Activated naive CD8-positive, alpha-beta T cell (primary cell): ENCODE results near the gene CPSF7.
A peak's percentile ranks its signal among the peaks of the same experiment; 100 is the strongest.
"Not testable (repeated sequence)": the region's sequence is repeated elsewhere in the genome, so short reads cannot be mapped to it uniquely, and the experiment has no call there.

Source experiments
- H3K27ac Mint-ChIP-seq: one replicate; pipeline ENCODE4 v1.8.0; 2021; ENCODE audit warnings: mixed read lengths
- H3K27me3 Mint-ChIP-seq: one replicate; pipeline ENCODE4 v1.8.0; 2021; ENCODE audit warnings: mixed read lengths
- H3K36me3 Mint-ChIP-seq: one replicate; pipeline ENCODE4 v1.8.0; 2021; ENCODE audit warnings: mixed read lengths
- H3K4me1 Mint-ChIP-seq: one replicate; pipeline ENCODE4 v1.8.0; 2021; ENCODE audit warnings: low read depth, mixed read lengths
- H3K4me3 Mint-ChIP-seq: one replicate; pipeline ENCODE4 v1.8.0; 2021; ENCODE audit warnings: mild to moderate bottlenecking, mixed read lengths
- H3K9me3 Mint-ChIP-seq: one replicate; pipeline ENCODE4 v1.8.0; 2021; ENCODE audit warnings: low read depth, mixed read lengths

CPSF7 gene, protein sequence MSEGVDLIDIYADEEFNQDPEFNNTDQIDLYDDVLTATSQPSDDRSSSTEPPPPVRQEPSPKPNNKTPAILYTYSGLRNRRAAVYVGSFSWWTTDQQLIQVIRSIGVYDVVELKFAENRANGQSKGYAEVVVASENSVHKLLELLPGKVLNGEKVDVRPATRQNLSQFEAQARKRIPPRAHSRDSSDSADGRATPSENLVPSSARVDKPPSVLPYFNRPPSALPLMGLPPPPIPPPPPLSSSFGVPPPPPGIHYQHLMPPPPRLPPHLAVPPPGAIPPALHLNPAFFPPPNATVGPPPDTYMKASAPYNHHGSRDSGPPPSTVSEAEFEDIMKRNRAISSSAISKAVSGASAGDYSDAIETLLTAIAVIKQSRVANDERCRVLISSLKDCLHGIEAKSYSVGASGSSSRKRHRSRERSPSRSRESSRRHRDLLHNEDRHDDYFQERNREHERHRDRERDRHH

DNA sequence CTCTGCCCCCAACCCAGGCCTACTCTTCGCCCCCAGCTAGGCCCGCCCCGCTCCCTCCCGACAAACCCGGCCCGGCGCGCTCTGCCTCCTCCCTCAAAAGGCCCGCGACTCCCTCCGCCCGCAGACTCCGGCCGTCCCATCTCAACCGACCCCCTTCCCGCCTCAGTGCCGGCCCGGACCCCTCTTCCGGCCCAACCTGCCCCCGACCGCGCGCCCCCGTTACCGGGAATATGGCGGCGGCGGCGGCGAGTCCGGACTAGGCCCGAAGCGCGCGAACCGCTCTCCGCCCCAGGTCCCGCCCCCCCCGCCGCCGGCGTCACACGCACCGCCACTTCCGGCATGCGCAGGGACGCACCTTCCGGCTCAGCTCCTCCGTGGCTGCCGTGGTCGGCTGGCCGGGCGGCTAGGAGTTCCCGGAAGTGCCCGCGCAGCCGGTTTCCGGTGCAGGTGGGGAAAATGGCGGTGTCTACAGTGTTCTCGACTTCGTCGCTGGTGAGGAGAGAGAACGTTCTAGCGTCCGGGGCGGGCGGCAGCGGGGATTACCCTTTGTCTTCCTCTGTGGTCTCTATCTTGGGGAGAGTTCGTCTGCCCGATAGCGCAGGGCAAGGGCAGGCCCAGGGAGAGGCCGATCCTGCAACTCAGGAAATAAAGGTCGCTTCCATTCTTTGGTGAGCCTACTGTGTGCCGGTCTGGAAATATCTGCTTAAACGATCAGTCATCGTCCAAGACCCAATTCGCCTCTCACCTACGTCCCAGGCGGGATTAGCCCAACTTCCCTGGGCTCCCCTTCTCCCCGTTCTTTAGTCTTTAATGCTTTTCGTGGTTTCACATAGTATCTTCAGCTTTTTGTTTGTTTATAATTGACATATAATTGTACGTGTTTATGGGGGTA lies at the start of gene CPSF7, which contains the start of gene SDHAF2:
CPSF7 (minus strand) TSS at position 285 of the 892 bp plus-strand sequence. CDS start 740 bp downstream, outside the sequence.
SDHAF2 (plus strand) TSS at position 434 of the 892 bp plus-strand sequence; CDS start at position 457, 23 bp downstream.
- H3K4me1 Mint-ChIP-seq = peaks cover 62% of the 10 kb centered on the region

DNA sequence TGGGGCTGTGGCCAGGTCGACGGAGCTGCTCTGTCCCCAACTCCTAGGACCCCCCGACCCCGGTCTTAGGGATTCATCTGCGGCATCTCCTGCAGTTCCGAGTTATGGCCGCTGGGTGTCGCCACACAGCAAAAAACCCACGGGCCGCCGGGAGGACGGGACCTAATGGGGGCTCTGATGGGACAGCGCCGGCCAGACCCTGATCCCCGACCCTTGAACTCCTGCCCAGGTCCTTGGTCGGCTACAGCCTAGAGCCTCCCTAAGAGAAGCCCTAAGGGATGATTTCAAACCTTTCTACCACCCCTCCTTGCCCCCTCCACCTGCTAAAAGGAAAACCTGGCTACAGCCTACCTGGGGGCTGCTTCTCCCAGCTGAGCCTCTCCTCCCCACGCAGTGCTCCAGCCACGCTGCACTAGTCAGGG lies 48.0 kb upstream of the CPSF7 start:
- no peak overlapping the region for H3K27ac Mint-ChIP-seq

More for the DNA sequence above, at the start of gene CPSF7, which contains the start of gene SDHAF2:
- Mint-ChIP-seq H3K4me3 (peak within 1 kb of the TSS; percentile 94), H3K9me3 (no peaks in the 10 kb centered on the region), H3K27ac (peak within 1 kb of the TSS; percentile 98), H3K36me3 (peaks cover 16% of the 10 kb centered on the region), H3K27me3 (no peaks in the 10 kb centered on the region)

GRCh38 chr11:61477126-61477525 lies 47.4 kb upstream of the CPSF7 start:
- Mint-ChIP-seq H3K27me3 (no peaks in the 10 kb centered on the region), H3K4me1 (peaks cover 3% of the 10 kb centered on the region), H3K27ac (no peak overlapping the region), H3K36me3 (peaks cover 7% of the 10 kb centered on the region), H3K9me3 (no peaks in the 10 kb centered on the region), H3K4me3 (no peak overlapping the region)

More for the DNA sequence above, 48.0 kb upstream of the CPSF7 start:
- Mint-ChIP-seq H3K4me3 (no peak overlapping the region), H3K9me3 (no peaks in the 10 kb centered on the region), H3K27me3 (no peaks in the 10 kb centered on the region), H3K4me1 (peaks cover 3% of the 10 kb centered on the region), H3K36me3 (peaks cover 7% of the 10 kb centered on the region)

DNA sequence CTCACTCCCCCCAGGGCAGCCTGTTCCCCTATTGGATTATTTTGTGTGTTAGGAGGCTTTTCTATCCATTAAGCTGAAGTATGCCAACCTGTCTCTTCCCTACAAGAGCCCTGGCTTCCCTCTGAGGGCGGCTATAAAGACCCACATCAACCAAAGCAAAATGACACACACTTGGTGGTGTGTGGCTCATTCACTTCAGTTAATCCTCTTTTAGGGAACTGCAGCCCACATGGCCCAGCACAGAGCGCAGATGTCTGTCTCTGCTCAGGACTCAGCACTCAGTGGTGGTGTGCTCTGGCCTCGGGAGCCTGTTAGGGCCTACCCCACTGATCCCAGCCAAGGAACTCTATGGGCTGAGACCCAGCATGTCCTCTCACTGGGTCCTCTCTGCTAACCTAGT lies 46.6 kb upstream of the CPSF7 start:
- Mint-ChIP-seq H3K36me3 (peaks cover 7% of the 10 kb centered on the region), H3K4me3 (no peak overlapping the region), H3K27ac (no peak overlapping the region), H3K4me1 (peaks cover 3% of the 10 kb centered on the region), H3K9me3 (no peaks in the 10 kb centered on the region), H3K27me3 (no peaks in the 10 kb centered on the region)

DNA sequence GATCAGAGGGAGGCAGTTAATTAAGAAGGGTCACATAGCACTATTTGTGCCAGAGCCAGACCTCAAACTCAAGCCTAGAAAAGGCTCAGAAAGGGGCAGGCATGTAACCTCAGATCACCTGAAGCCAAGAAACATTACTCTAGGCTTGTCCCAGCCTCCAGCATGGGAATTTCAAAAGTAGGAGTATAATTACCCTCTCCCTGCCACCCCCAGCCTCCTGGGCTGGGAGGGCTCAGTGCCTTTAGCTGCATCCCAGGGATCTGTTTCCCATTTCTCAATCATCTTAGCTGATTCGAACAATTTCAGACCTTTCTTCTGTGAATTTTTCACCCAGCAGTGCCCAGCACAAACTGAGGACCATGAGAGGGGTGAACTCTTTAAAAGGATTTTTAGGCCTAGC lies 45.7 kb upstream of the CPSF7 start:
- H3K4me3 Mint-ChIP-seq = no peak overlapping the region
- H3K9me3 Mint-ChIP-seq = no peaks in the 10 kb centered on the region
- peaks cover 3% of the 10 kb centered on the region for H3K4me1 Mint-ChIP-seq
- H3K27me3 Mint-ChIP-seq = no peaks in the 10 kb centered on the region
- peaks cover 13% of the 10 kb centered on the region for H3K36me3 Mint-ChIP-seq
- H3K27ac Mint-ChIP-seq = no peak overlapping the region

GRCh38 chr11:61474013-61474643 lies 44.4 kb upstream of the CPSF7 start:
- H3K27ac Mint-ChIP-seq = no peak overlapping the region
- no peak overlapping the region for H3K4me3 Mint-ChIP-seq
- no peaks in the 10 kb centered on the region for H3K9me3 Mint-ChIP-seq
- peaks cover 3% of the 10 kb centered on the region for H3K4me1 Mint-ChIP-seq
- no peaks in the 10 kb centered on the region for H3K27me3 Mint-ChIP-seq
- H3K36me3 Mint-ChIP-seq = peaks cover 13% of the 10 kb centered on the region

- Mint-ChIP-seq H3K4me1 (peaks cover 3% of the 10 kb centered on the region), H3K27ac (peak overlapping the region; percentile 43), H3K9me3 (no peaks in the 10 kb centered on the region), H3K27me3 (no peaks in the 10 kb centered on the region), H3K4me3 (no peak overlapping the region), H3K36me3 (peaks cover 13% of the 10 kb centered on the region)
These were observed 43.7 kb upstream of the CPSF7 start for GRCh38 chr11:61473370-61474012.

GRCh38 chr11:61472868-61473267 lies 43.1 kb upstream of the CPSF7 start:
- Mint-ChIP-seq H3K4me3 (no peak overlapping the region), H3K4me1 (no peaks in the 10 kb centered on the region), H3K36me3 (peaks cover 13% of the 10 kb centered on the region), H3K27me3 (no peaks in the 10 kb centered on the region), H3K9me3 (no peaks in the 10 kb centered on the region), H3K27ac (no peak overlapping the region)

GRCh38 chr11:61472282-61472681 lies 42.5 kb upstream of the CPSF7 start:
- Mint-ChIP-seq H3K4me1 (peaks cover 3% of the 10 kb centered on the region), H3K27ac (no peak overlapping the region), H3K4me3 (no peak overlapping the region), H3K9me3 (no peaks in the 10 kb centered on the region), H3K36me3 (peaks cover 13% of the 10 kb centered on the region), H3K27me3 (no peaks in the 10 kb centered on the region)

DNA sequence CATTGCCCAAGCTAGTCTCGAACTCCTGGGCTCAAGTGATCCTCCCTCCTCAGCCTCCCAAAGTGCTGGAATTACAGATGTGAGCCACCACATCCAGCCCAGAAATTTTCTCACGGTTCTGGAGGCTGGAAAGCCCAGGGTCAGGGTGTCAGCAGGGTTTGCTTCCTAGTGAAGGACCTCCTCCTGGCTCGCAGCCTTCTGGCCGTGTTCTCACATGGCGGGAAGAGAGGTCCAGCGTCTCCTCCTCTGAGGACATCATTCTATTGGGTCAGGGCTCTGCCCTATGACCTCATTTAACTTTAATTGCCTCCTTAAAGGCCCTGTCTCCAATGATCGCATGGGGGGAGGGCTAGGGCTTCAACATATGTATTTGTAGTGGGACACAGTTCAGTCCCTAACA lies 38.2 kb upstream of the CPSF7 start:
- Mint-ChIP-seq H3K4me3 (no peak overlapping the region), H3K27ac (no peak overlapping the region), H3K27me3 (no peaks in the 10 kb centered on the region), H3K4me1 (peaks cover 3% of the 10 kb centered on the region), H3K36me3 (peaks cover 6% of the 10 kb centered on the region), H3K9me3 (no peaks in the 10 kb centered on the region)

DNA sequence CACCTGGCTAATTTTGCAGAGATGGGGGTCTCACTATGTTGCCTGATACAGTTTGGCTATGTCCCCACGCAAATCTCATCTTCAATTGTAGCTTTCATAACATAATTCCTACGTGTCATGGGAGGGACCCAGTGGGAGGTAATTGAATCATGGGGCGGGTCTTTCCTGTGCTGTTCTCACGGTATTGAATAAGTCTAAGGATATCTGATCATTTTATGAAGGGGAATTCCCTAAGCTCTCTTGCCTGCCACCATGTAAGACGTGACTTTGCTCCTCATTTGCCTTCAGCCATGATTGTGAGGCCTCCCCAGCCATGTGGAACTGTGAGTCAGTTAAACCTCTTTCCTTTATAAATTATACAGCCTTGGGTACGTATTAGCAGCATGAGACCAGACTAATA lies 37.8 kb upstream of the CPSF7 start:
- not testable (repeated sequence) for H3K27me3 Mint-ChIP-seq, H3K4me3 Mint-ChIP-seq, H3K36me3 Mint-ChIP-seq, H3K4me1 Mint-ChIP-seq, H3K9me3 Mint-ChIP-seq
- peak overlapping the region; percentile 28 for H3K27ac Mint-ChIP-seq

- Mint-ChIP-seq H3K9me3 (no peaks in the 10 kb centered on the region), H3K27me3 (no peaks in the 10 kb centered on the region), H3K27ac (no peak overlapping the region), H3K36me3 (peaks cover 9% of the 10 kb centered on the region), H3K4me3 (no peak overlapping the region), H3K4me1 (peaks cover 2% of the 10 kb centered on the region)
These were observed 31.2 kb upstream of the CPSF7 start for GRCh38 chr11:61460986-61461385.

DNA sequence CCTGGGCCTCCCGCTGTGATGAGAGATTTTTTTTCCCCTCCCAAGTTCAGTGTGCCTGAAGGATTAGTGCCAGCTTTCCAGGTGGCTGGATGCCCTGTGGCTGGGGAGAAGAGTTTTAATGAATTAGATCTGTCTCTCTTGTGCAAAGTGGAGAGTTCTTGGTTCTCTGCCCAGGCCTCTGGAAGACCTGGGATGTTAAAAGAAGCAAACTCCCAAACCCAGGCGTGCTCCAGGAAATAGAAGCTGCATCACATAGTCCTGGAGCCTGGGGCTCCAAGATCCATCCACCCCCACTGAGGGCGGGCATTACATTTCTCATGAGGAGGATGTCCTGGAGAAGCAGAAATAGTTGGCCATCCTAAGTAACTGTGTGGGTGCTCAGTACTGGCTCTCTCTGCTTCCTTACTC lies 30.7 kb upstream of the CPSF7 start:
- H3K4me1 Mint-ChIP-seq = peaks cover 2% of the 10 kb centered on the region
- H3K9me3 Mint-ChIP-seq = no peaks in the 10 kb centered on the region
- H3K27me3 Mint-ChIP-seq = no peaks in the 10 kb centered on the region
- H3K27ac Mint-ChIP-seq = no peak overlapping the region
- no peak overlapping the region for H3K4me3 Mint-ChIP-seq
- peaks cover 9% of the 10 kb centered on the region for H3K36me3 Mint-ChIP-seq

DNA sequence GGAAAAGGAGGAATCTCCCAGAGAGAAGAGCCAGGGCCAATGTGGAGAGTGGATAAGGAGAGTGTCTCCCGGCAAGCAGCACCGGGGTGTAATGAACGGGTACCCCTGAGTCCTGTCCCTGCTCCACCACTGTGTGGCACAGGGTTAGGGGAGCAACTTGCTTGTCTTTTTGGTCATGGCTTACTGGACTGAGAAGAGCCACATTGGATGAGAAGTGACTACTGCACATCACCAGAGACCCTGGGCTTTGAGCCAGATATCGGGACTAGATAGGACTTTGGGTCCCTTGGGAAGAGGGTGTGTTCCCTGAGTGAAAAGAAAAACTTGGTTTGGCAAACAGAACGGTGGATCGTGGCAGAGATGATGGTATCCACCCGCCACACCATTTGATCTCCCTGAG lies 24.7 kb upstream of the CPSF7 start:
- H3K4me1 Mint-ChIP-seq = peaks cover 2% of the 10 kb centered on the region
- H3K36me3 Mint-ChIP-seq = peaks cover 14% of the 10 kb centered on the region
- H3K27ac Mint-ChIP-seq = no peak overlapping the region
- H3K4me3 Mint-ChIP-seq = no peak overlapping the region
- no peaks in the 10 kb centered on the region for H3K9me3 Mint-ChIP-seq
- H3K27me3 Mint-ChIP-seq = no peaks in the 10 kb centered on the region
